ENCODE measurements around the gene NUP153.

Gene NUP153

GRCh38 chr6:17673543-17674254 lies 33.0 kb downstream of the NUP153 start:
- Mint-ChIP-seq H3K27me3 (no peaks in the 10 kb centered on the region), H3K36me3 (ENCODE audit: insufficient read depth) (peaks cover 63% of the 10 kb centered on the region), H3K4me1 (peaks cover 39% of the 10 kb centered on the region), H3K4me3 (no peak overlapping the region), H3K9me3 (no peaks in the 10 kb centered on the region), H3K27ac (ENCODE audit: low read depth) (peak overlapping the region; percentile 74)
- ATAC-seq (replicated peaks; ENCODE audit: extremely low read depth, poor library complexity, severe bottlenecking) (peak; percentile 72), DNase-seq (ENCODE audit: low spot score in 2 of 2) (no peak)

GRCh38 chr6:17672064-17672718 lies 34.5 kb downstream of the NUP153 start:
- H3K9me3 Mint-ChIP-seq = no peaks in the 10 kb centered on the region
- DNase-seq (ENCODE audit: low spot score in 2 of 2) (no peak), ATAC-seq (replicated peaks; ENCODE audit: extremely low read depth, poor library complexity, severe bottlenecking) (no peak)
- H3K4me3 Mint-ChIP-seq = no peak overlapping the region
- no peaks in the 10 kb centered on the region for H3K27me3 Mint-ChIP-seq
- H3K27ac Mint-ChIP-seq (ENCODE audit: low read depth) = peak overlapping the region; percentile 74
- peaks cover 73% of the 10 kb centered on the region for H3K36me3 Mint-ChIP-seq (ENCODE audit: insufficient read depth)
- H3K4me1 Mint-ChIP-seq = peaks cover 24% of the 10 kb centered on the region

DNA sequence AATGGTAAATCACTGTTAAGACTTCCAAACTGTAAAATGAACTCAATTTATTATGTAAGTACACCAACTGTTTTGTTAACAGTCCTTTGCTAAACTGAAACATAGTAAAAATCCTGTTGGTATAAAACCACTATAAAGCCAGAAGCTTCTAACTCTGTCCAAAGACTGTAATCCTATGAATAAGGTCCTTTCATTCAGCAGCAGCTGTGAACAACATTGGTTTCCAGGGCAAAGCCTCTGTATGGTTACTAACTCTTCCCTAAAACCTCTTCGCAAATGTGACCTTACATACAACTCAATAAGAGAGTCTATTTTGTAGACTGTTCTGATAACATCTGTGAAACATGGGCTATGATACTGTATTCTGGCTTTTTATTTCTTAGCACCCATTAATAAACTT lies 40.1 kb downstream of the NUP153 start:
- peak overlapping the region; percentile 48 for H3K27ac Mint-ChIP-seq (ENCODE audit: low read depth)
- no peak for ATAC-seq (replicated peaks; ENCODE audit: extremely low read depth, poor library complexity, severe bottlenecking)
- H3K36me3 Mint-ChIP-seq (ENCODE audit: insufficient read depth) = peaks cover 60% of the 10 kb centered on the region
- no peaks in the 10 kb centered on the region for H3K9me3 Mint-ChIP-seq
- H3K4me1 Mint-ChIP-seq = peaks cover 41% of the 10 kb centered on the region
- no peaks in the 10 kb centered on the region for H3K27me3 Mint-ChIP-seq
- no peak overlapping the region for H3K4me3 Mint-ChIP-seq
- no peak for DNase-seq (ENCODE audit: low spot score in 2 of 2)

DNA sequence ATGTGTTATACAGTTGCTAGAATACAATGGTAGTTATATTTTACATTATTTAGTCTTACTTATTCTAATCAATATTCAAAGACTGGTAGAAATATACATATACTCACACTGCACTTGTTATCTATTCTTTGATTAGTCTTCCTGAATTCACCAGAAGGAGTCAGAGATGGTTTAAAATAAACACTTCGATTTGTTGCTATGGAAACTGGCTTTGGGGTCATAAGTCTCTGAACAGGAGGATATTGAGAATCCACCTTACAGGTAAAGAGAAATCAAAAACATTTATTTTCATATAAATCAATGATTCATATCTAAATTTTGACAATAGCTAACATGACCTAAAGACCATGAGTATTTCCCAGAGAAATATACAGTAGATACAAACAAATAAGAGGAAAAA lies 41.6 kb downstream of the NUP153 start:
- Mint-ChIP-seq H3K27ac (ENCODE audit: low read depth) (peak overlapping the region; percentile 90), H3K4me3 (no peak overlapping the region), H3K27me3 (no peaks in the 10 kb centered on the region)

DNA sequence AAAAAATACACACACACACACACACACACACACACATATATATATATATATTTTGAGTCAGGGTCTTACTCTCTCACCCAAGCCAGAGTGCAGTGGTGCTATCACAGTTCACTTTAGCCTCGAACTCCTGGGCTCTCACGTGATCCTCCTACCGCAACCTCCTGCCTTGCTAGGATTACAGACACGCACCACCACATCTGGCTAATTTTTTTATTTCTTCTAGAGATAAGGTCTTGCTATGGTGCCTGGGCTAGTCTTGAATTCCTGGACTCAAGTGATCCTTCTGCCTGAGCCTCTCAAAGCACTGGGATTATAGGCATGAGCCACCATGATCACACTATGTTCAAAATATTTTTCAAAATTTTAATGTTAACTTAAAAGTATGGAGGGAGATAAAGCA lies 43.5 kb downstream of the NUP153 start:
- Mint-ChIP-seq H3K27me3 (no peaks in the 10 kb centered on the region), H3K27ac (ENCODE audit: low read depth) (peak overlapping the region; percentile 90), H3K4me1 (peaks cover 41% of the 10 kb centered on the region)

More for the DNA sequence above, 41.6 kb downstream of the NUP153 start:
- DNase-seq (ENCODE audit: low spot score in 2 of 2) (no peak), ATAC-seq (replicated peaks; ENCODE audit: extremely low read depth, poor library complexity, severe bottlenecking) (peak; percentile 10)
- Mint-ChIP-seq H3K36me3 (ENCODE audit: insufficient read depth) (peaks cover 54% of the 10 kb centered on the region), H3K4me1 (peaks cover 41% of the 10 kb centered on the region), H3K9me3 (no peaks in the 10 kb centered on the region)

DNA sequence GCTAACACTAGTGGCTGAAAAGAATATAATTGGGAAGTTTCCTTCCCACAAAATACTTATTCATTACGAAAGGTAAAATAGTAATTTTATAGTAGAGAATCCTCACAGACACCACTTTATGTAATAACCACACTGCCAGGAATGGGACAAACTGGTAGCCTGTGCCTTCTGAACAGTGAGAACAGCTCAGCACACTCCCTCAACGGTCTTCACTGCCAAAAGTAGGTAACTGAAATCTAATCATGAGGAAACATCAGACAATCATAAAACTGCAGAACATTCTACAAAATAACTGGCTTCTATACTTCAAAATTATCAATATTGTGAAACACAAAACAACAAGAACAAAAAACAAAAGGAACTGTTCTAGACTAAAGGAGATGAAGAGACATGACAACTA lies 44.1 kb downstream of the NUP153 start:
- Mint-ChIP-seq H3K36me3 (ENCODE audit: insufficient read depth) (peaks cover 43% of the 10 kb centered on the region), H3K27me3 (no peaks in the 10 kb centered on the region), H3K4me1 (peaks cover 41% of the 10 kb centered on the region), H3K9me3 (no peaks in the 10 kb centered on the region), H3K27ac (ENCODE audit: low read depth) (peak overlapping the region; percentile 90), H3K4me3 (peak overlapping the region; percentile 43)
- DNase-seq (ENCODE audit: low spot score in 2 of 2) = no peak
- ATAC-seq (replicated peaks; ENCODE audit: extremely low read depth, poor library complexity, severe bottlenecking) = no peak

More for the DNA sequence above, 43.5 kb downstream of the NUP153 start:
- ATAC-seq (replicated peaks; ENCODE audit: extremely low read depth, poor library complexity, severe bottlenecking) (no peak), DNase-seq (ENCODE audit: low spot score in 2 of 2) (no peak)
- Mint-ChIP-seq H3K9me3 (no peaks in the 10 kb centered on the region), H3K4me3 (peak overlapping the region; percentile 43), H3K36me3 (ENCODE audit: insufficient read depth) (peaks cover 46% of the 10 kb centered on the region)

DNA sequence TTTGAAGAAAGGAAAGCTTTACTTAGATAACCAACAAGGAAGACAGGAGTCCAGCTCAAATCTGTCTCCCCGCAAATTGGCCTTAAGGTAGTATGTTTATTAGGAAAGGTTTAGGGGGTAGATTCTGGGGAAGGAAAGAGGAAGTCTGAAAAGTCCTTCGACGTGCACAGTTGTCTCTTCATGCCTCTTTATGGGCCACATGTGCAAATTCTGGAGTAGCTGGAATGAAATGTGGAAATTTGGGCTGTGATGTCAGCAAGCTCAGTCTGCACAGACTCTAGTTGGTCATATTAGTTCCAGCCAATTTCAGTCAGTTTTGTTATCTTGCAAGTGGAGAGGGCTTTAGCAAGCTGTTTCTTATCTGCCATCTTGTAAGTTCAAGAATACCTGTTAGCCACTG lies 50.1 kb downstream of the NUP153 start:
- Mint-ChIP-seq H3K4me1 (peaks cover 26% of the 10 kb centered on the region), H3K27ac (ENCODE audit: low read depth) (no peak overlapping the region), H3K36me3 (ENCODE audit: insufficient read depth) (peaks cover 42% of the 10 kb centered on the region), H3K27me3 (no peaks in the 10 kb centered on the region), H3K9me3 (no peaks in the 10 kb centered on the region), H3K4me3 (no peak overlapping the region)
- ATAC-seq (replicated peaks; ENCODE audit: extremely low read depth, poor library complexity, severe bottlenecking) = no peak
- no peak for DNase-seq (ENCODE audit: low spot score in 2 of 2)

GRCh38 chr6:17656092-17656491 lies 50.6 kb downstream of the NUP153 start:
- Mint-ChIP-seq H3K36me3 (ENCODE audit: insufficient read depth) (peaks cover 37% of the 10 kb centered on the region), H3K9me3 (no peaks in the 10 kb centered on the region), H3K4me1 (peaks cover 26% of the 10 kb centered on the region), H3K4me3 (no peak overlapping the region), H3K27ac (ENCODE audit: low read depth) (no peak overlapping the region), H3K27me3 (no peaks in the 10 kb centered on the region)
- no peak for DNase-seq (ENCODE audit: low spot score in 2 of 2)
- no peak for ATAC-seq (replicated peaks; ENCODE audit: extremely low read depth, poor library complexity, severe bottlenecking)

- no peaks in the 10 kb centered on the region for H3K9me3 Mint-ChIP-seq
- ATAC-seq (replicated peaks; ENCODE audit: extremely low read depth, poor library complexity, severe bottlenecking) (no peak), DNase-seq (ENCODE audit: low spot score in 2 of 2) (no peak)
- no peaks in the 10 kb centered on the region for H3K27me3 Mint-ChIP-seq
- H3K36me3 Mint-ChIP-seq (ENCODE audit: insufficient read depth) = peaks cover 44% of the 10 kb centered on the region
- H3K27ac Mint-ChIP-seq (ENCODE audit: low read depth) = no peak overlapping the region
- no peak overlapping the region for H3K4me3 Mint-ChIP-seq
- H3K4me1 Mint-ChIP-seq = peaks cover 39% of the 10 kb centered on the region
Observed at GRCh38 chr6:17653198-17653882, 53.4 kb downstream of the NUP153 start.

- peaks cover 50% of the 10 kb centered on the region for H3K36me3 Mint-ChIP-seq (ENCODE audit: insufficient read depth)
- H3K4me3 Mint-ChIP-seq = no peak overlapping the region
- no peak overlapping the region for H3K27ac Mint-ChIP-seq (ENCODE audit: low read depth)
- no peaks in the 10 kb centered on the region for H3K27me3 Mint-ChIP-seq
- ATAC-seq (replicated peaks; ENCODE audit: extremely low read depth, poor library complexity, severe bottlenecking) = no peak
- H3K4me1 Mint-ChIP-seq = peaks cover 28% of the 10 kb centered on the region
- no peak for DNase-seq (ENCODE audit: low spot score in 2 of 2)
- no peaks in the 10 kb centered on the region for H3K9me3 Mint-ChIP-seq
Observed at GRCh38 chr6:17650656-17651309, 55.9 kb downstream of the NUP153 start.

- Mint-ChIP-seq H3K27me3 (no peaks in the 10 kb centered on the region), H3K4me3 (no peak overlapping the region), H3K9me3 (no peaks in the 10 kb centered on the region), H3K36me3 (ENCODE audit: insufficient read depth) (peaks cover 56% of the 10 kb centered on the region), H3K27ac (ENCODE audit: low read depth) (peak overlapping the region; percentile 73), H3K4me1 (peaks cover 17% of the 10 kb centered on the region)
- DNase-seq (ENCODE audit: low spot score in 2 of 2) (no peak), ATAC-seq (replicated peaks; ENCODE audit: extremely low read depth, poor library complexity, severe bottlenecking) (no peak)
Observed at GRCh38 chr6:17648745-17649144, 58.0 kb downstream of the NUP153 start.

GRCh38 chr6:17640477-17640917 lies 66.2 kb downstream of the NUP153 start:
- H3K4me3 Mint-ChIP-seq = no peak overlapping the region
- no peak for ATAC-seq (replicated peaks; ENCODE audit: extremely low read depth, poor library complexity, severe bottlenecking)
- H3K27me3 Mint-ChIP-seq = no peaks in the 10 kb centered on the region
- peaks cover 24% of the 10 kb centered on the region for H3K4me1 Mint-ChIP-seq
- H3K9me3 Mint-ChIP-seq = no peaks in the 10 kb centered on the region
- DNase-seq (ENCODE audit: low spot score in 2 of 2) = no peak
- peaks cover 60% of the 10 kb centered on the region for H3K36me3 Mint-ChIP-seq (ENCODE audit: insufficient read depth)
- H3K27ac Mint-ChIP-seq (ENCODE audit: low read depth) = no peak overlapping the region
